ENCODE results near the gene CRBN.

CRBN gene

GRCh38 chr3:3216401-3216800 lies 36.9 kb upstream of the CRBN start:
- TF ChIP-seq TOX (CRISPR knock-in tag; IDR thresholded peaks at IDR 0.05; ENCODE audit: borderline replicate concordance) (no peak), ZNF8 (CRISPR knock-in tag; IDR thresholded peaks at IDR 0.05) (no peak), PPARA (CRISPR knock-in tag; IDR thresholded peaks at IDR 0.05; ENCODE audit: borderline replicate concordance) (no peak), ZNF565 (CRISPR knock-in tag; conservative IDR thresholded peaks at IDR 0.05; ENCODE audit: low read depth) (no peak), ESRRG (CRISPR knock-in tag; IDR thresholded peaks at IDR 0.05) (no peak), ARNTL (CRISPR knock-in tag; IDR thresholded peaks at IDR 0.05; ENCODE audit: borderline replicate concordance, low read depth) (no peak), POU6F1 (CRISPR knock-in tag; IDR thresholded peaks at IDR 0.05; ENCODE audit: borderline replicate concordance, low read depth) (no peak)
- no peak for ATAC-seq

GRCh38 chr3:3212781-3213440 lies 33.4 kb upstream of the CRBN start:
- TF ChIP-seq ZNF565 (CRISPR knock-in tag; conservative IDR thresholded peaks at IDR 0.05; ENCODE audit: low read depth): no peak
- TF ChIP-seq TOX (CRISPR knock-in tag; IDR thresholded peaks at IDR 0.05; ENCODE audit: borderline replicate concordance): no peak
- TF ChIP-seq RARB (CRISPR knock-in tag; IDR thresholded peaks at IDR 0.05): no peak
- no peak for TF ChIP-seq CSRNP3 (CRISPR knock-in tag; IDR thresholded peaks at IDR 0.05)
- no peak for TF ChIP-seq ARNTL (CRISPR knock-in tag; IDR thresholded peaks at IDR 0.05; ENCODE audit: borderline replicate concordance, low read depth)
- no peak for TF ChIP-seq CREB5 (CRISPR knock-in tag; IDR thresholded peaks at IDR 0.05; ENCODE audit: low read depth)
- TF ChIP-seq BACH2 (CRISPR knock-in tag; IDR thresholded peaks at IDR 0.05; ENCODE audit: borderline replicate concordance): no peak
- TF ChIP-seq TSHZ2 (CRISPR knock-in tag; IDR thresholded peaks at IDR 0.05): no peak
- no peak for ATAC-seq

- no peak for TF ChIP-seq PPARA (CRISPR knock-in tag; IDR thresholded peaks at IDR 0.05; ENCODE audit: borderline replicate concordance)
- TF ChIP-seq TSHZ2 (CRISPR knock-in tag; IDR thresholded peaks at IDR 0.05): no peak
- no peak for TF ChIP-seq RARB (CRISPR knock-in tag; IDR thresholded peaks at IDR 0.05)
- no peak for TF ChIP-seq ZC3H10 (CRISPR knock-in tag; IDR thresholded peaks at IDR 0.05)
- no peak for TF ChIP-seq ZNF565 (CRISPR knock-in tag; conservative IDR thresholded peaks at IDR 0.05; ENCODE audit: low read depth)
- TF ChIP-seq CSDC2 (CRISPR knock-in tag; IDR thresholded peaks at IDR 0.05): no peak
- no peak for TF ChIP-seq OSR1 (CRISPR knock-in tag; IDR thresholded peaks at IDR 0.05)
- TF ChIP-seq BACH2 (CRISPR knock-in tag; IDR thresholded peaks at IDR 0.05; ENCODE audit: borderline replicate concordance): no peak
- no peak for TF ChIP-seq ZFP3 (CRISPR knock-in tag; IDR thresholded peaks at IDR 0.05)
- no peak for TF ChIP-seq TCF4 (CRISPR knock-in tag; IDR thresholded peaks at IDR 0.05; ENCODE audit: borderline replicate concordance)
- TF ChIP-seq ARNTL (CRISPR knock-in tag; IDR thresholded peaks at IDR 0.05; ENCODE audit: borderline replicate concordance, low read depth): no peak
- no peak for TF ChIP-seq TOX (CRISPR knock-in tag; IDR thresholded peaks at IDR 0.05; ENCODE audit: borderline replicate concordance)
- TF ChIP-seq GLIS3 (CRISPR knock-in tag; IDR thresholded peaks at IDR 0.05): no peak
- TF ChIP-seq POU6F1 (CRISPR knock-in tag; IDR thresholded peaks at IDR 0.05; ENCODE audit: borderline replicate concordance, low read depth): no peak
- no peak for TF ChIP-seq ZNF8 (CRISPR knock-in tag; IDR thresholded peaks at IDR 0.05)
- ATAC-seq: no peak
Observed at GRCh38 chr3:3209714-3210113, 30.2 kb upstream of the CRBN start.
